T-helper 2 cell treated with Interferon-gamma antibody and Interleukin-4, amounts not matched to agents 5 μg/mL and 100 μg/mL, for 36 hours (primary cell): ENCODE data around the gene DGCR2.
"Not testable (repeated sequence)": the region's sequence is repeated elsewhere in the genome, so short reads cannot be mapped to it uniquely, and the experiment has no call there.

Experiments
- DNase-seq: peaks from one replicate; pipeline ENCODE4 v3.0.0; 2021; ENCODE audit warnings: low spot score
- H3K27ac Mint-ChIP-seq: one replicate; pipeline ENCODE4 v1.8.0; 2021; ENCODE audit warnings: mild to moderate bottlenecking, mixed read lengths
- H3K27me3 Mint-ChIP-seq: one replicate; pipeline ENCODE4 v1.8.0; 2021; ENCODE audit warnings: low read depth, mixed read lengths
- H3K36me3 Mint-ChIP-seq: one replicate; pipeline ENCODE4 v1.8.0; 2021; ENCODE audit warnings: low read depth, mixed read lengths
- H3K4me1 Mint-ChIP-seq: one replicate; pipeline ENCODE4 v1.8.0; 2021; ENCODE audit warnings: low read depth, mixed read lengths
- H3K4me3 Mint-ChIP-seq: one replicate; pipeline ENCODE4 v1.8.0; 2022; ENCODE audit warnings: mild to moderate bottlenecking, moderate library complexity, mixed read lengths
- H3K9me3 Mint-ChIP-seq: one replicate; pipeline ENCODE4 v1.8.0; 2021; ENCODE audit warnings: mixed read lengths

DGCR2 gene

GRCh38 chr22:19019029-19019678 is 103.1 kb downstream of the DGCR2 start:
- H3K4me3 Mint-ChIP-seq: no peak overlapping the region
- DNase-seq: no peak
- H3K27ac Mint-ChIP-seq: no peak overlapping the region
- H3K9me3 Mint-ChIP-seq: no peaks in the 10 kb centered on the region
- H3K36me3 Mint-ChIP-seq: no peaks in the 10 kb centered on the region
- peaks cover 4% of the 10 kb centered on the region for H3K4me1 Mint-ChIP-seq
- H3K27me3 Mint-ChIP-seq: peaks cover 6% of the 10 kb centered on the region

DNA sequence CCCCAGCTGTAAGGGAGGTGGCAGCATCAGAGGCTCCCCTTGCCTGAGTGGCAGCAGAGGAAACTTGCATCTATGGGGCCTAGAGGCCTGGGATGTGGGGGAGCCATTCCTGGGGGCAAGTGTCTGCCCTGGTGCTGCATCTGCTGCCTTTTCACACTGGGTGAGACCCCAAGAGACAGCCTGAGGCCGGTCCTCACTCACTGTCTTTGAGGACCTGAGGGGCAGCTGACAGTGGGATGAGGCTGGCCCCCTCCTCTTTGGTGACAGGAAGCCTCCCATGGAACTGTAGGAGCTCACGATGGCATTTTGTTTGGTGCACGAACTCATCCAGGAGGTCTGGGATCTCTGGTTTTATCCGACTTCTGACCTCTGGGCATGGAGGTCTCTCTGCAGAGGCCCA is 104.0 kb downstream of the DGCR2 start:
- Mint-ChIP-seq H3K4me1 (peaks cover 4% of the 10 kb centered on the region), H3K27ac (no peak overlapping the region), H3K4me3 (no peak overlapping the region), H3K9me3 (no peaks in the 10 kb centered on the region), H3K27me3 (peaks cover 6% of the 10 kb centered on the region), H3K36me3 (no peaks in the 10 kb centered on the region)
- no peak for DNase-seq

- Mint-ChIP-seq H3K27me3 (peaks cover 8% of the 10 kb centered on the region), H3K36me3 (no peaks in the 10 kb centered on the region), H3K4me1 (no peaks in the 10 kb centered on the region), H3K27ac (no peak overlapping the region), H3K4me3 (no peak overlapping the region), H3K9me3 (no peaks in the 10 kb centered on the region)
- no peak for DNase-seq
Observed at GRCh38 chr22:19016081-19016766, 106.0 kb downstream of the DGCR2 start.

- no peaks in the 10 kb centered on the region for H3K36me3 Mint-ChIP-seq
- H3K9me3 Mint-ChIP-seq: no peaks in the 10 kb centered on the region
- H3K27me3 Mint-ChIP-seq: peaks cover 8% of the 10 kb centered on the region
- DNase-seq: no peak
- H3K27ac Mint-ChIP-seq: no peak overlapping the region
- H3K4me3 Mint-ChIP-seq: no peak overlapping the region
- H3K4me1 Mint-ChIP-seq: no peaks in the 10 kb centered on the region
Observed at GRCh38 chr22:19014886-19015285, 107.3 kb downstream of the DGCR2 start.

DNA sequence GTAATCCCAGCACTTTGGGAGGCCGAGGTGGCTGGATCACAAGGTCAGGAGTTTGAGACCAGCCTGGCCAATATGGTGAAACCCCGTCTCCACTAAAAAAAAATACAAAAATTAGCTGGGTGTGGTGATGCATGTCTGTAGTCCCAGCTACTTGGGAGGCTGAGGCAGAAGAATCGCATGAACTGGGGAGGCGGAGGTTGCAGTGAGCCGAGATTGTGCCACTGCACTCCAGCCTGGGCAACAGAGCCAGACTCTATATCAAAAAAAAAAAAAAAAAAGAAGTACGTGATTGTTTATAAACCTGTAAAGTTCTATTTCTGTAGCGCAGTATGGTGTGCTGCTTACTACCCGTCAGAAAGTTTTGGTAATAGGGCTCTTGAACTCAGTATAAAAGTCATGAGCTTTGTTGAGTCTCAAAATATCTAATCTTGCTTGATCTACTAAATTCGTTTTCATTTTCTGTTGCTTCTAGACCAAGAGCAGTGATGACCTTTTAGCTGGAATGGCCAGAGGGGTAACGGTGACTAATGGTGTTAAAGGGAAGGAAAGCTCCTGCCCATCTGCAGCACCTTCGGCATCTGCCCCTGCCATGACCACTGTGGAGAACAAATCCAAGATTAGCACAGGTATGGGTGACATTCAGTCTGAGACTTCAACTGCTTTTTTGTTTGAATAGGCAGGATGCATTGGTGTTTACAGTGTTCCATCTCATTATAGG is 108.2 kb downstream of the DGCR2 start:
- H3K27me3 Mint-ChIP-seq, DNase-seq, H3K4me1 Mint-ChIP-seq, H3K27ac Mint-ChIP-seq, H3K9me3 Mint-ChIP-seq, H3K4me3 Mint-ChIP-seq, H3K36me3 Mint-ChIP-seq: not testable (repeated sequence)

- H3K36me3 Mint-ChIP-seq, H3K4me1 Mint-ChIP-seq, H3K27ac Mint-ChIP-seq: not testable (repeated sequence)
Observed at GRCh38 chr22:19013411-19013810, 108.8 kb downstream of the DGCR2 start.

DNA sequence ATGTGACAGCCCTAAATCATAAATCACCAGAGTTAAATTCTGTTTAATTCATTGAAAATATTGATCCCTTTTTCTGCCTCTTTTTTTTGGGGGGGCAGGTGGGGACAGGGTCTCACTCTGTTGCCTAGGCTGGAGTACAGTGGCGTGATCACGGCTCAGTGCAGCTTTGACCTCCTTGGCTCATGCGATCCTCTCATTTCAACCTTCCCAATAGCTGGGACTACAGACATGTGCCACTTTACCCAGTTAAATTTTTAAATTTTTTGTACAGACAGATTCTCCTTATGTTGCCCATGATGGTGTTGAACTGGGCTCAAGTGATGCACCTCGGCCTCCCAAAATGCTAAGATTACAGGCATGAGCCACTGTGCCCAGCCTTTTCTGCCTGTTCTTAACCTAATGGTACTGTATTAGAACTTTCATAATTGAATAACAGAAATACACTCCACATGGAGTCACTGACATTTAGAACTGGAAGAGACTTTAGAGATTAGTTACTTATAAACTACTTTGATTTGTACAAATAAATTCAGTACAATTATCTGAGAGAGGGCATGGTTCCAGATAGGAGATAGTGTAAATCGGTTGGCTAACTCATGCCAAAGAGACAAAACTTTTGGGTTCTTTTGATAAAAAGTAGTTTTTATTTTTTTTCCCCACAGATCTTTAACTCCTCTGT is 109.8 kb downstream of the DGCR2 start:
- peaks cover 12% of the 10 kb centered on the region for H3K27me3 Mint-ChIP-seq
- no peak overlapping the region for H3K27ac Mint-ChIP-seq
- H3K4me1 Mint-ChIP-seq: no peaks in the 10 kb centered on the region
- H3K36me3 Mint-ChIP-seq: no peaks in the 10 kb centered on the region
- no peak overlapping the region for H3K4me3 Mint-ChIP-seq
- no peak for DNase-seq
- H3K9me3 Mint-ChIP-seq: no peaks in the 10 kb centered on the region

More at GRCh38 chr22:19013411-19013810, 108.8 kb downstream of the DGCR2 start:
- not testable (repeated sequence) for DNase-seq, H3K9me3 Mint-ChIP-seq, H3K4me3 Mint-ChIP-seq
- peaks cover 12% of the 10 kb centered on the region for H3K27me3 Mint-ChIP-seq

- H3K9me3 Mint-ChIP-seq: not testable (repeated sequence)
- H3K27me3 Mint-ChIP-seq: peaks cover 15% of the 10 kb centered on the region
Observed at GRCh38 chr22:19011611-19012010, 110.6 kb downstream of the DGCR2 start.

DNA sequence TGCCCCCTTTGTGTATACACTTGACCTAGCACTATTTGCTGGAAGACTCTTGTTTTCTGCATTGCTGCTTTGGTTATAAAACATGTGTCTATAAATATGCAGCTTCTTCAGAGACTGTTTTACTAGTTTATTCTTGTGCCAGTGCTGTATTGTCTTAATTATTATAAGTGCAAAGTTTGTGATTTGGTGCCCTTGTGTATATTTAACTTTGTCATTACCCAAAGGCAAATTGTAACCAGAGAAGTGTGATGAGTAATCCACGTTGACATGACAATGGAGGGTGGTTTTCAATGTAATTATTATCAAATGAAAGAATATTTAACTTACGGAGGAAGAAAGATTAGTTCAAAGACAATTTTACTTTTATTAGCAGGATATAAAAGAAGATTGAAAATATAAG is 111.1 kb downstream of the DGCR2 start:
- Mint-ChIP-seq H3K27ac (no peak overlapping the region), H3K4me1 (no peaks in the 10 kb centered on the region), H3K4me3 (no peak overlapping the region), H3K36me3 (no peaks in the 10 kb centered on the region), H3K9me3 (no peaks in the 10 kb centered on the region), H3K27me3 (peaks cover 15% of the 10 kb centered on the region)
- no peak for DNase-seq

More at GRCh38 chr22:19011611-19012010, 110.6 kb downstream of the DGCR2 start:
- H3K36me3 Mint-ChIP-seq, H3K4me1 Mint-ChIP-seq, H3K4me3 Mint-ChIP-seq, DNase-seq, H3K27ac Mint-ChIP-seq: not testable (repeated sequence)

DNA sequence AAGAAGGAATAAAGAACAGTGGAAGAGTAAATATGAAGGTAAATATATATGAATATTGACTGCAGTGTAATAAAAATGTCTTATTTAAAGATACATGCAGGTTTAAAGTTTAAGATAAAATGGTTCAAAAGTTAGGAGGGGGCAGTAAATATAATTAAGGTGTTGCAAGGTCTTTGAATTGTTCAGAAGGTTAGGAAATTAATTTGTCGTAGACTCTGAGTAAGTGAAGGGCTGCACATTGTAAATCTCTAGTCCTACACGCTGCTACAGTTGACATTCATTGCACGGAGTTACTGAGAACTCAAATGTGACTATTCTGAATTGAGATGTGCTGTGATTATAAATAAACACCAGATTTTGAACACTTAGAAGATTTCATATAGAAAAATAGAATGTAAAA is 116.3 kb downstream of the DGCR2 start:
- no peak for DNase-seq
- no peaks in the 10 kb centered on the region for H3K9me3 Mint-ChIP-seq
- H3K27ac Mint-ChIP-seq: no peak overlapping the region
- no peaks in the 10 kb centered on the region for H3K4me1 Mint-ChIP-seq
- no peaks in the 10 kb centered on the region for H3K36me3 Mint-ChIP-seq
- H3K4me3 Mint-ChIP-seq: no peak overlapping the region
- peaks cover 27% of the 10 kb centered on the region for H3K27me3 Mint-ChIP-seq

GRCh38 chr22:19004471-19004870 is 117.7 kb downstream of the DGCR2 start:
- Mint-ChIP-seq H3K4me3 (no peak overlapping the region), H3K27ac (no peak overlapping the region), H3K4me1 (no peaks in the 10 kb centered on the region), H3K9me3 (no peaks in the 10 kb centered on the region), H3K36me3 (no peaks in the 10 kb centered on the region), H3K27me3 (peaks cover 29% of the 10 kb centered on the region)
- DNase-seq: no peak

DNA sequence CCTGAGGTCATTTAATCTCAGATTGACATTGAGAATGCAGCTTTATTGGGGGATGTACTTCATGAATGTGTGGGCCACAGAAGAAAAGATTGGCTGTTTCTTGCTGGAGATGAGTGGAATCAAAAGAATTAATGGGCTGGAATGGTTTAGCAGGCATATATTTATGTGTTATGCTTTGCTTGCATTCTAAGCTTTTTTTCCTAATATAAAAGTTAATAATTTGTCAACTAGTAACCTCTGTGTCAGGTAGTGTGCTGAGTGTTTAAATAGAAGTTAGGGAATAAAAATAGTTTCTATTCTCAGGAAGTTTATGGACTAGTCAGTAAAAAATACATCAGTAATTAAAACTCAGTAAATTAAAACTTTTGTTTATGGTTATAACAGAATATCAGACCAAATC is 118.7 kb downstream of the DGCR2 start:
- Mint-ChIP-seq H3K4me3 (no peak overlapping the region), H3K36me3 (no peaks in the 10 kb centered on the region), H3K4me1 (no peaks in the 10 kb centered on the region), H3K27ac (no peak overlapping the region), H3K27me3 (peaks cover 29% of the 10 kb centered on the region), H3K9me3 (no peaks in the 10 kb centered on the region)
- DNase-seq: no peak

GRCh38 chr22:19002684-19003038 is 119.6 kb downstream of the DGCR2 start:
- peaks cover 29% of the 10 kb centered on the region for H3K27me3 Mint-ChIP-seq
- no peaks in the 10 kb centered on the region for H3K36me3 Mint-ChIP-seq
- no peak overlapping the region for H3K4me3 Mint-ChIP-seq
- no peaks in the 10 kb centered on the region for H3K9me3 Mint-ChIP-seq
- no peak for DNase-seq
- H3K4me1 Mint-ChIP-seq: no peaks in the 10 kb centered on the region
- no peak overlapping the region for H3K27ac Mint-ChIP-seq

DNA sequence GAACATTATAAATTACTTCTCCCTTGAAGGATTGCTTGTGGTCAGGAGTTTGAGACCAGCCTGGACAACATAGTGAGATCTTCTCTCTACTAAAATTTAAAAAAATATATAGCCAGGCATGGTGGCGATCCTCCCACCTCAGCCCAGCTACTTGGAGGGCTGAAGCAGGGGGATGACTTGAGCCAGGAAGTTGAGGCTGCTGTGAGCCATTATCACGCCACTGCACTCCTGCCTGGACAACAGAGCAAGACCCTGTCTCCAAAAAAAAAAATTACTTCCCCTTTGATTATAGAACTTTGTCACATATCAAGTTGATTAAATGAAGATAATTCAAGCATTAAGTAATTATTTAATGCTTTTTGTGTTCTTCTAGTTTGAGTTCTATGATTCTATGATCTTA is 121.0 kb downstream of the DGCR2 start:
- no peak overlapping the region for H3K4me3 Mint-ChIP-seq
- H3K27ac Mint-ChIP-seq: no peak overlapping the region
- DNase-seq: no peak
- no peaks in the 10 kb centered on the region for H3K9me3 Mint-ChIP-seq
- no peaks in the 10 kb centered on the region for H3K4me1 Mint-ChIP-seq
- peaks cover 30% of the 10 kb centered on the region for H3K27me3 Mint-ChIP-seq
- H3K36me3 Mint-ChIP-seq: no peaks in the 10 kb centered on the region
